AG09319 (cell line): ENCODE results near the gene NCKAP5.

ENCODE experiments used
- DNase-seq: peaks from one replicate; pipeline ENCODE4 v3.0.0-alpha.2; 2010; ENCODE audit warnings: low read depth; ENCODE audit errors: extremely low read depth
- CTCF ChIP-seq: IDR thresholded peaks from 2 replicates; pipeline ENCODE4 v1.5.1; 2011; ENCODE audit warnings: low read depth, mild to moderate bottlenecking, inconsistent platforms, low read length, moderate library complexity

The NCKAP5 gene

GRCh38 chr2:132761437-132761836 is 806.8 kb downstream of the NCKAP5 start:
- no peak for DNase-seq
- TF ChIP-seq CTCF = no peak

GRCh38 chr2:132760971-132761370 is 807.3 kb downstream of the NCKAP5 start:
- TF ChIP-seq CTCF = no peak
- no peak for DNase-seq

GRCh38 chr2:132760405-132760804 is 807.9 kb downstream of the NCKAP5 start:
- no peak for DNase-seq
- TF ChIP-seq CTCF = no peak

- DNase-seq = no peak
- no peak for TF ChIP-seq CTCF
These were observed 809.3 kb downstream of the NCKAP5 start for GRCh38 chr2:132758995-132759394.

- TF ChIP-seq CTCF = no peak
- no peak for DNase-seq
These were observed 810.6 kb downstream of the NCKAP5 start for GRCh38 chr2:132757676-132758075.

- no peak for DNase-seq
- no peak for TF ChIP-seq CTCF
These were observed 811.2 kb downstream of the NCKAP5 start for GRCh38 chr2:132757002-132757589.

- DNase-seq = no peak
- no peak for TF ChIP-seq CTCF
These were observed 813.3 kb downstream of the NCKAP5 start for GRCh38 chr2:132754867-132755472.
